T-helper 2 cell treated with Interferon-gamma antibody and Interleukin-4, amounts not matched to agents 100 ng/mL and 5 ng/mL, for 36 hours (primary cell): ENCODE results near the gene IMPA2. TPM values are rescaled to one million over a fixed set of nuclear protein-coding genes. Genes with fewer than 3 reads are reported as not detected.
"Not testable (repeated sequence)": the region's sequence is repeated elsewhere in the genome, so short reads cannot be mapped to it uniquely, and the experiment has no call there.

Experiments
- intact Hi-C: fragments of 100-400 bp; cut with micrococcal nuclease; formaldehyde crosslinking; loops from one replicate; pipeline ENCODE4 v1.15.1; 2023
- total RNA-seq: library from RNA; stranded (reverse); gene quantifications from 2 replicates; pipeline ENCODE4 v1.2.3, GENCODE V29; 2022

The IMPA2 gene
- total RNA-seq, 1 donor from 2014 or later = 21.7 TPM

DNA sequence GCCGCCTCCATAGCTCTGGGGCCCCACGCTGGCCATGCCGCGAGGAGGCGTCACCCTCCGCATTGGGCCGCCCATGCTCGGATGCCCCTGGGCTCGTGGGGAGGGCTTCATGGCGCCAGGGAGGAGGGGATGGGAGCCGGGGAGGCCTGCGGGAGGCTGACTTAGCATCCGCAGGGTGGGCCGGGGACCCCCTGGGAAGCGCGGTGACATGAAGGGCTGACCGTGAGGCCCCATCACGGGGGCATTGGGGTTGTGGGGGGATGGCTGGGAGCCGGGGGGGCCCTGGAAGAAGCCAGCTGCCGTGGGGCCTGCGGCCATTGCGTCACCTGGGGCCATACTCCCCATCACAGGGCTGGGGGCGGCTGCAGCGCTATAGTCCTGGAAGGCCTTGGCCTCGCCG lies 86.4 kb downstream of the IMPA2 start:
- intact Hi-C loops = no loop called here

DNA sequence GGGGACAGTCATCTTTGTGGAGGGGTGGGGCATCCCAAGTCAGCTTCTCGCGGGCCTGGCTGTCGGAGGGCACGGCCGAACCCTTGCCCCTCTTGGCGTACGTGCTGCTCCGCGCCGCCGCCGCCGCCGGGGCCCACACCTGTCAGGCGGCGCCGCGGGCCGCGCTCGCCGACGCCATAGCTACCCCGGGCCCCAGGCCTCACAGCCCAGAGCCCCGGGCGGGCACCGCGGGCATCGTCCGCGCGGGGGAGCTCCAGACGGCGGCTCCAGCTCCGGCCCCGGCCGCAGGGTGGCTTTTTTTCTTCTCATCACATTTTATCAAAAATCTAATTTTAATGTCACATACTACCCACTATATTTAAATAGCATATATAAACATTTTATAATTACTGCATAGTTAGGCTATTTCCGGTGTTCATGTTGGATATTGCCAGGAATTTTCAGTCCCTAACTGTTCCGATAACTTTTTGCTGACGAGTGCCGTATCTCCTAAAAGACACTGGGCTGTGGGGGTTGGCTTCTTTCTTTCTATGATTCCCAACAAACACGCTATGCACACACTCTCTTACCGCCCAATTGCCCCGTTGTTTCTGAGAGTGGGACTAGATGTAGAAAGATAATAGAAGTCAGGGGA lies 87.1 kb downstream of the IMPA2 start:
- intact Hi-C loops = not testable (repeated sequence)

DNA sequence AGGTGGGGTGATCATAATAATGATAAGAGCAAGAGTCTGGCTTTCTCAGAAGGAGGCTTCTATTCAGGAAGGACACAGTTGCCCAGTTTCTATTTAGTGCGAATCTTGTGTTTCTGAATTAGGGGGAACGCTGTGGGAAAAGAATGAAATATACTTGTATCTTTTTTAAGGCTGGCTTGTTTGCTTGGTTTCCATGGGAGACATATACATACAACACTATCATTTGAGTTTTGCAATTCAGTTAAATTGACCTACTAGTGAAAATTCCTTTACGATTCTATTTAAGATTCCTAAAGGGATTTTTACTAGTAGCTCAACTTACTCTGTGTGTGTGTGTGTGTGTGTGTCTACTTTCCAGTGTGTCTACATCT lies 87.6 kb downstream of the IMPA2 start:
- intact Hi-C loops = no loop called here

DNA sequence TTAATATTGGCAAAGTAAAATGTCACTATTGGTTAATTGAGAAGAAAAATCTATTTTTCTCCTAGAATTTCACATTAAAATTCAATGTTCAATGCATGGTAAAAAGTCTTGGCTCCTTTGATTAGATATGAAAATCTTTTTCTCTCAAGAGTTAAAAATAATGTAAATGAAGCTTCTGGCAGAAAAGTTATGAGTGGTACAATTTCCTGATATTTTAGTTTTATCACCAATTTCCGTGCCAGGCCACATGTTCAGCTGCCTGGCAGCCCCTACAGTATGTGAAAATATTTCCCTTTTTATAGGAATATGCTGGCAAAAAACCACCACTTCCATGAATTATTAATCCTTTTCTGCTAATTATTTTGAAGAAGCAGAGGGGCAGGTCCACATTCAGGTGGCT lies 89.8 kb downstream of the IMPA2 start:
- intact Hi-C loops = not testable (repeated sequence)

DNA sequence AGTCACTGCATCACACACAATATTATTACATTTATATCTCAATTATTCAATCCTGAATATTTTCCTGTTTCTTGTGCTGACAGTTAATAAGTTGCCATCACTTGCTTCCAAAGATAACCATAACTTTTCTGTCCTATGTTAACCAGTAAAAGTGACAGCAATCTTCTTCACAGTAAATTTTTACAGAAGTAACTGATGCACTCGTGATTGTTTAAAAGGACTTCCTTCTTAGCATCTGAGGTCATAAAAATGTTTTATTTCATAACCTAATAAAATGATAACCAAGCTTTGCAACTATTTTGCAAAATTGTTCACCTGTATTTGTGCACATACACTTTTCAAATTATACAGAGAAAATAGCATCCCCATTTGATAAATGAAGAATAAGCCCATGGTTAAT lies 91.7 kb downstream of the IMPA2 start:
- intact Hi-C loops = no loop called here

DNA sequence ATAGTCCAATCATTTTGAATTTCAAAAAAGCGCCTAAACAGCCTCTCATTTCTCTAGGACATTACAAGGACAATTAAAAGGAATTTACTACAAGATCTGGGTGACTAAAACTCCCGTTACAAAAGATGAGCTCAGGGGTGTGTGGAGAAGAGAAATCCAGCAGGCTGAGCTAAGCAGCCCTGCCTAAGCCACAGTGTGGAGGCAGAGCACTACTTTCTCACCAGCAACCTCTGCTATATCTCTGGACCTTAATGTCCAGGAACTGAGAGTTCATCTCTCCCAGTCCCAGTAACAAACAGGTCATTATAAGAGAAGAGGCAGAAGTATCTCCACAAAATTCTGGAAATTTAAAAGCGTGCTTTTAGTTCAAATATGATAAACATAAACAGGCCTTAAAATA lies 93.4 kb downstream of the IMPA2 start:
- intact Hi-C loops = no loop called here

DNA sequence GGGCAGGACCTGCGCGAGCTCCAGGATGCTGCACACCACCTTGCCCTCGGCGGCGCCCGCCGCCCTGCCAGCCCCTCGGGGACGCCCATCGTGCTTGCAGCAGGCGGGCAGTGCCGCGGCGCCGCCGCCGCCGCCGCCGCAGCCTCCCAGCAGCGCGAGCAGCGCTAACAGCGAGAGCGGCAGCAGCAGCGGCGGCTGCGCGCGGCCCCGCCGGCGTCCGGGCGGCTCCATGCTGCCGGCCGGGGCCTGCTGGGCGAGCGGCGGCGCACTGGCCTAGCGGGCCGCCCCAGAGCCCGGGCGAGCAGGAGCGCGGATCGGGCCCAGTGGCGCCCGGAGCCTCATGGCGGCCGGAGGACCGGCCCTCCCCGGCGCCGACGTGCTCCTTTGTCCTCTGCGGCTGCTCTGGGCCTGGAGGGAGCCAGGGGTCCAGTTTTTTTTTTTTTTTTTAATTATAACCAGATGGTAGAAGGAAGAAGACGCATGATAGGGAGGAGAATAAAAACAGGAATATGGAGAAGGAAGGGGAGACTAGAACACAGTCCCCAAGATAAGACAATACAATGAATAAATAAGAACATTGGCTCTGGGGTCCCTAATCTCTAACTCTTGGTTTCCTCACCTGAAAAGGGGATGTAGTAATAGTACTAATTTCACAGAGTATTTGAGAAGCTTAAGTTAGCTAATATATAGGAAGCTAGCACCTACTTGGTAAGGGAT lies 95.3 kb downstream of the IMPA2 start:
- intact Hi-C loops = no loop called here

DNA sequence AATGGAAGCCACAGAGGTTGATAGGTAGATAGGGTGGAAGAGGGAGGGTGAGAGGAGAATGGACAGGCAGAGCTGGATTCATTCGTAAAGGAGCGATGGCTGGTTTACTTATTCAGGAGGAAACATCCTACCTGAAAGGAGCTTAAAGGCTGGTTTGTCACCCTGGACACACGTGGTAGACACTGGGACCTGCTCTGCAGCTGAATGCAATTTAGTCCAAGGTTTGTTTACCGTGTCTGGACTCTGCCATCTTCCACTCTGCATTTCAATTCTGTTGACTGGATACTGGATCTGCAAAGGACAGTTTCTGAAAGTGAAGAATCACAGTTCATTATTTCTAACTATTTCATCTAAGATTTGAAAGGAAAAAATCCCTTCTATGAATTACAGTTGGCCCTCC lies 96.7 kb downstream of the IMPA2 start:
- intact Hi-C loops = not testable (repeated sequence)

DNA sequence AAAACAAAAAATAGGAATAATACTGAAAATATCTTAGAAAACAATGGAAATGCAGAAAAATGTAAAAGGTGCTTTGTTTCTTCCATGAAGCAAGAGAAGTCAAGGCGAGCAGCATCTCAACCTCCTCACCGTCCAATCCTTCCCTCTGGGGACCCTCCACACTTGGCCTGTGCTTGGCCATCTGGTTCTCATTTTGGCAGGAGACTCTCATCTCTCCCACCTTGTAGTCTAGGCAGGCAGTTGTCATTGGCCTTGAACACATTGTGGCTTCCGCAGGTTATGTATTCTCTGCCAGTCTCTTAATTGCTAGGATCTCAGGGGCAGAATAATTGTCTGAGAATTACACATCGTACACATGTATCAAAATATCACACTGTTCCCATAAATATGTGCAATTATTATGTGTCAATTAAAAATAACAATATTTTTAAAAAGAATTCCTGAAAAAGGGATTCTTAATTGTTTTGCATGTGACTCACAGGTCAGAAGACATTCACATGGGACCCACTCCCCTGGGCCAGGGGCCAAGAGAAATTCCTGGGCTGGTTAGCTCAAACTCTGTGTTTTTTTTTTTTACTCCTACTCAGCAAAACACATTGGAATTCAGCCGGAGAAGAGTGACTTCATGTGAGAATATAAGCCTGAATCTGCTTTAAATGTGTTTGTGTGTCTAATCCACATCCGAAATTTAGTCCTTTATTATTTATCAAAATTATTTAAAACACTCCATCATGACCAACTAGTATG lies 98.4 kb downstream of the IMPA2 start:
- intact Hi-C loops = no loop called here

Other genes starting within 250 kb of the IMPA2 start
- 20.2 and 20.5 TPM in 2 replicates for gene CHMP1B, start 130.1 kb upstream of the IMPA2 start, total RNA-seq
- gene MPPE1, start 73.2 kb upstream of the IMPA2 start, total RNA-seq = 55.0 and 58.5 TPM in 2 replicates
- gene ANKRD62, start 112.3 kb downstream of the IMPA2 start, total RNA-seq = not detected in 2 replicates